ENCODE data around the gene CEP41.

GRCh38 chr7:130440527-130441365, at the start of gene CEP41:
- TF ChIP-seq GATA3 (IDR thresholded peaks at IDR 0.05; ENCODE audit: low read depth, low read length) (no peak), GATA2 (IDR thresholded peaks at IDR 0.05; ENCODE audit: low read depth, low read length) (no peak)
